CMK (cell line): Measurements from ENCODE around the gene FBXO34.

Source experiments
- DNase-seq: peaks from one replicate; pipeline ENCODE4 v3.0.0-alpha.2; 2010; ENCODE audit warnings: low read depth

The FBXO34 gene

GRCh38 chr14:55347748-55348147 is 76.5 kb downstream of the FBXO34 start:
- no peak for DNase-seq

- DNase-seq = no peak
Observed at GRCh38 chr14:55348766-55349453, 77.7 kb downstream of the FBXO34 start.

GRCh38 chr14:55349565-55349964 is 78.3 kb downstream of the FBXO34 start:
- DNase-seq = no peak

- DNase-seq = no peak
Observed at GRCh38 chr14:55350461-55350860, 79.2 kb downstream of the FBXO34 start.

- no peak for DNase-seq
Observed at GRCh38 chr14:55351111-55351510, 79.9 kb downstream of the FBXO34 start.

GRCh38 chr14:55352201-55352600 is 81.0 kb downstream of the FBXO34 start:
- no peak for DNase-seq

GRCh38 chr14:55353686-55354467 is 82.7 kb downstream of the FBXO34 start:
- no peak for DNase-seq

- DNase-seq = no peak
Observed at GRCh38 chr14:55354500-55354899, 83.3 kb downstream of the FBXO34 start.

- no peak for DNase-seq
Observed at GRCh38 chr14:55355922-55356321, 84.7 kb downstream of the FBXO34 start.

- no peak for DNase-seq
Observed at GRCh38 chr14:55356913-55357312, 85.7 kb downstream of the FBXO34 start.

- no peak for DNase-seq
Observed at GRCh38 chr14:55359307-55359706, 88.1 kb downstream of the FBXO34 start.

- DNase-seq = no peak
Observed at GRCh38 chr14:55361190-55361589, 90.0 kb downstream of the FBXO34 start.

GRCh38 chr14:55366271-55366670 is 95.0 kb downstream of the FBXO34 start:
- DNase-seq = no peak

GRCh38 chr14:55370883-55371455 is 99.7 kb downstream of the FBXO34 start:
- DNase-seq = no peak

- no peak for DNase-seq
Observed at GRCh38 chr14:55372423-55372822, 101.2 kb downstream of the FBXO34 start.

- no peak for DNase-seq
Observed at GRCh38 chr14:55372825-55373224, 101.6 kb downstream of the FBXO34 start.

- no peak for DNase-seq
Observed at GRCh38 chr14:55373784-55374705, 102.8 kb downstream of the FBXO34 start.

- no peak for DNase-seq
Observed at GRCh38 chr14:55374771-55375170, 103.5 kb downstream of the FBXO34 start.

- DNase-seq = no peak
Observed at GRCh38 chr14:55377236-55377635, 106.0 kb downstream of the FBXO34 start.

GRCh38 chr14:55381040-55381439 is 109.8 kb downstream of the FBXO34 start:
- DNase-seq = no peak

- DNase-seq = no peak
Observed at GRCh38 chr14:55381561-55381960, 110.3 kb downstream of the FBXO34 start.

- DNase-seq = peak; percentile 52
Observed at GRCh38 chr14:55382483-55382882, 111.3 kb downstream of the FBXO34 start.
